Measurements from ENCODE around the gene IQGAP2.
"Not testable (repeated sequence)": the region's sequence is repeated elsewhere in the genome, so short reads cannot be mapped to it uniquely, and the experiment has no call there.

The IQGAP2 gene

DNA sequence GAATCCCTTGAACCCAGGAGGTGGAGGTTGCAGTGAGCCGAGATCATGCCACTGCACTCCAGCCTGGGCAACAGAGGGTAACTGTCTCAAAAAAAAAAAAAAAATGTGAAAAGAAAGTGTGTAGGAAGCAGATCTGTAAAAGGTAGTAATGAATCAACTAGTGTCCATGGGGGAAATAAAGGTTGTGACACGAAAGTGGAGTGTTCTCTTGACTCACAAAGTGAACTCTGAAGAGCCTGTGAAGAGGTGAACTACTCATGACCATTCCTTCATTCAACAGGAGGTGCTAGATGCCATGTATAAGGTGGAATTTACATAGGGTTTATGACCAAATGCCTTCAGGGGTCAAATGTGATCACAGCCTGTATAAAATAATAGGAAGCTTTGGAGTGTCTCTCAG, 12.8 kb downstream of the IQGAP2 start:
- DNase-seq: no peak

DNA sequence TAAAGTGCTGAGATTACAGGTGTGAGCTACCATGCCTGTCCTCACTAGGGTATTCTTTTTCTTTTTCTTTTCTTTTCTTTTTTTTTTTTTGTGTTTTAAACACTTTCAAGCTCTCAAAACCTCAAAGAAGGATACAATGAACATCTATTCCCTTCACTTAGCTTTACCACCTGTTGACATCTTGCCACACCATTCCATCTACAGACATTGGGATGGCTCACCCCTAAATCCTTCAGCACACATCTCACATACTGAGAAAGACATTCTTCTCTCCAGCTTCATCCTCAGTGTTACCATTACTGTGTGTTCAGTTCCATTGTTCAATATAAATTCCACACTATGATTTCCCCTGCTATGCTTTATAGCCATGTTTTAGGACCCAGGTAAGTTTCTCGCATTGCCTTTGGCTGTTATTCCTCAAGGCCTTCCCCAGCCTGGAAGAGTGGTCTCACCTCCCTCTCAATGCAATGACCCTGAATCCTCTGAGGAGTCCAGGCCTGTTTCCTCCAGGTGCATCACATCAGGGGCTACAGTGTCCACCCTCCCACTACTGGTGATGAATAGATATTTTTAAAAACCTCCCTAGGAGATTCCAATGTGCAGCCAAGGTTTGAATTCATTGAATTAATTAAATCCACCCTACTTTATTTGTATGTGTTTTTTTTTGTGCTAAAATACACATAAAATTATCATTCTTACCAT, 16.7 kb downstream of the IQGAP2 start:
- no peak for DNase-seq

DNA sequence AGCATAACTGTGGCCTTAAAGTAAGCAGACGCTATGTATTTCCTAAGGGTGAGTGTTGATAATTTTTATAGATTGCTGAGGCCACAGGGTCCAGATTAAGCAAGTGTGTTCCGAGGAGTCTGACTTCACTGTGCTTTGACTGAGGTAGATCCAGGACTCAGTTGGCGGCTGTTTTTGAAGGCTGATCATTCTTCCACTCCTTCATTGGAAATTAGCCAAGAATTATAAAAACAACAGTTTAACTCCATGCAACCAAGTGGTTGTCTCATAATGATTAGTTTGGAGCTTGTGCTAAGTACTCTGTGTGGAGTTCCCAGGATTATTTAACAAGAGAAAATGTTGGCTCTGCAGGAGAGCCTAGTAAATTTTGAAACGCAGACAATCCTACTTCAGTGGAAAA, 19.1 kb downstream of the IQGAP2 start:
- no peak for DNase-seq

DNA sequence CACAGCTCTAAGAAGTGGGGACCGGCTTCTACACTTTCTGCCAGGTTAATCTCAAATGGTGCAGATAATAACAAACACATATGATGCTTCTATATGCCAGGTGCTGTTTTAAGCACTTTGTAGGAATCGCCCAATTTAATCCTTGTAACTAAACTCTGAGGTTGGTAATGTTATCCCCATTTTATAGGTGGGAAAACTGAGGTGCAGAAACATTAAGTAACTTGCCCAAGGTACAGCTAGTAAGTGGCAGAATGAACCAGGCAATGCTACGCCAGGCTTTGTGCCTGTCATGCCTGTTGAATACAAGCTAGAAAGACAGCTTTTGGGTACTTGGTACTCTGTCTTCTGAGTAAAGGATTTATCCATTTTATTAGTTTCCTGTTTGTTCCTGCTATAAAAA, 19.7 kb downstream of the IQGAP2 start:
- no peak for DNase-seq

DNA sequence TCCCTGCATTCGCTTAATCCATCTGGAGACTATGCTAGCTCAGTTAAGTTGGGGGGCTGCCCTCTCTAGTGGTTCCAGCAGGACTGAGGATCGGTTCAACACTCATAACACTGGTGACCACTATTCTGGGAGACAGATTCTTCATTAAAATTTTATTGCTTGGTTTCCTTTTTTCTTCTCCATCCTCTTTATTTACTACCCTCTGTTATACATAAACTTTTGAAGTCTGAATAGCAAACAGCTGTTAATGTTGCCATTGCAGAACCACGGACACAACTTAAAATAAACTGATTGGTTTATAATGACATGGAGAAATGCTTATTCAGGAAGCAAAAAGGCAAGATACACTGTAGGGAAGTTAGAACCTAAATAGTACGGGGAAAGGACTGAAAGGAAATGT, 22.1 kb downstream of the IQGAP2 start:
- DNase-seq: no peak

DNA sequence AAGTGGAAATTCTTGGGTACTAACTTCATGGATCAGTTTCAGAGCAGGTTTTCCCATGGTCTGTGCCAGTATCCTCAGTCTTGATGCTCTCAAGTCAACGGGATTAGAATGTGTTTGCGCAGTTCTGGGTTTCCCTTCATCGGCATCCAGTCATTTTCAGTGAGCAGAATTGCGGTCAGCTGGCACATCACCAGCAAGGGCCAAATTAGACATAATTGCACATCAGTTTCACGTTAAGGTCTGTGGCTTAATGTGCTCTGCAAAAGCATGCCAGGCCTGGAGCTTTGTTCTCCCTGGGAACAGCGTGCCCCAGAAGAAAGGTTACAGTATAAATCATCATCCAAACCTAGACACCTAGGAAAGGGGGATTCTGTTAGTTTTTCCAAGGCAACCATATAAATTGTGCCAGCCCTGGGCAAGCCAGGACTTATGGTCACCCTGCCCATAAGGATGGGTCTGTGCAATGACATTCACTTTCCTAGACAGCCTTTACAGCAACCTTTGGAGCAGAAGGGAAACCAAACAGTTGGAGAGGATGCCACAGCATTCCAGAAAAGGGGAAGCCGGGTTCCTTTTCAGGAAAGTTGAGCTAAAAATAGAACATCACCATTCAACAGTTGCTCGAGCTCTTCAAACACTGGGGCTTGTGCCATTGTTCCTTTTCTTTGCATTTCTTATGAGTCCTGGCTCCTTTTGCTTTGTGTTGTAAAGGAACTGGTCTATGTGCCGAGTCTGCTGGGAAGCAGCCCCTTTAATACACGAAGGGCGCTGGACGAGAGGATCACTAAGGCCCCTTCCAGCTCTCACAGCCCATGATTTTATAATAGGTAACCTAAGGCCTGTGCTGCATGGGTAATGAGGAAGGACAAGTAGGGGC, 23.1 kb downstream of the IQGAP2 start:
- DNase-seq: no peak

DNA sequence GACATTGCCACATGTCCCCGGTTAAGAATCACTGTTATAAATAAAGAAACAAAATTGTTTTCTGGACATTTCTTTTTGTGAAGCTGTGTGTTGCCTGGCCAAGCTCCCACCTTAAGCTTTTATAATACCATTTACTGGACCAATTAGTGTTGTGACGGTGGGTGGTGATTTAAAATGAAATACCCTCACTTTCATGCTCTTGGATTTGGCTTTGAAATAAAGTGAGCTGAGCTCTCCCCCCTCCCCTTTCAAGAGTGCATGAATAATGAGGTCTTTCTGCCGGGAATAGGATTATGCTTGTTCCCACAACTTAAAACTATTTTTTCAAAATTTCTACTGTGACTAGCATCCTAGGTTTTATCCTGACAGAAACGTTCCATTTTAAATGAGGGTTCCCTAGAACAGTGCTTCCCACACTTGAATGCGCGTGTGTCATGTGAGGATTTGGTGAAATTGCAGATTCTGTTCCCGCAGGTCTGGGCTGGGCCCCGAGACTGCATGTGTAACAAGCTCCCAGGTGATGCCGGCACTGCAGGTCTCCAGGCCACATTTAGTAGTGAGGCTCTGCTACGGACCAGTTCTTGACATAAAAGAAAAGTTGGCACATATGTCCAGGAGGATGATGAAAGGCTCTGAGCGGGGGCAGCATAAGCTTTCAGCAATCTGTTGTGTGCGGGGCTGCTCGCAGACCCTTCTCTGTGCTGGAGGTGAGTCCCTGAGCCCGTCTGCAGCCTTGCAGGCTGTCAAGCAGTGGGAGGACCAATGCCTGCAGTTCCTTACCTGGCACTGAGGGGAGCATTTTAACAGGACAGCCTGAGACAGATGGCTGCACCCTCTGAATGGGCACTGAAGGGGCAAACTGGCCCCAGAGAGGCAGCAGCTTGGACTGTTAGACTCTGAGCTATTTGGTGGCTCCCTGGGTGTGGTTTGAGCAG, 24.4 kb downstream of the IQGAP2 start:
- no peak for DNase-seq

DNA sequence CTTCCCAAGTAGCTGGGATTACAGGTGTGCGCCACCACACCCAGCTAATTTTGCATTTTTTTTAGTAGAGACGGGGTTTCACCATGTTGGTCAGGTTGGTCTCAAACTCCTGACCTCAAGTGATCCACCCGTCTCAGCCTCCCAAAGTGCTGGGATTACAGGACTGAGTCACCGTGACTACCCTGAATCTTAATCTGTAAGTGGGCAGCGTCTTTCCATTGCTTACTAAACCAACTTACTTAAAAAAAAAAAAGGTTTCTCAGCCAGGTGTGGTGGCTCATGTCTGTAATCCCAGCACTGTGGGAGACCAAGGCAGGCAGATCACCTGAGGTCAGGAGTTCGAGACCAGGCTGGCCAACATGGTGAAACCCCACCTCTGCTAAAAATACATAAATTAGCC, 25.5 kb downstream of the IQGAP2 start:
- not testable (repeated sequence) for DNase-seq

DNA sequence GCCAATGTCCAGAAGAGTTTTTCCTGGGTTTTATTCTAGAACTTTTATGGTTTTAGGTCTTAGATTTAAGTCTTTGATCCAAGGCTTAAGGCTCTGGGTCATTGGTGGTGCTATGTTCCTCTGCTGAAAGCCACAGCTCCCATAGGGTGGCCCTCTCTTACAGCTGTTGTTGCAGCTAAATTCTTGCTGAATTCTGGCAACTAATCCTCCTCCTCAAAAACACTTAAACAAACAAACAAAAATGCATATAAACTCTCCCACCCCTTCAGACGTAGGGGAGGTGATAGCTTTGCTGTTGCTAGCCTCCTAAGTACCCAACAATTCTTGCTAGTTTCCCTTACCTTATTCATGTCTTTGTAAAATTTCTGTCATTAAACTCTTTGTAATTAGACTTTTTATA, 30.2 kb downstream of the IQGAP2 start:
- no peak for DNase-seq

DNA sequence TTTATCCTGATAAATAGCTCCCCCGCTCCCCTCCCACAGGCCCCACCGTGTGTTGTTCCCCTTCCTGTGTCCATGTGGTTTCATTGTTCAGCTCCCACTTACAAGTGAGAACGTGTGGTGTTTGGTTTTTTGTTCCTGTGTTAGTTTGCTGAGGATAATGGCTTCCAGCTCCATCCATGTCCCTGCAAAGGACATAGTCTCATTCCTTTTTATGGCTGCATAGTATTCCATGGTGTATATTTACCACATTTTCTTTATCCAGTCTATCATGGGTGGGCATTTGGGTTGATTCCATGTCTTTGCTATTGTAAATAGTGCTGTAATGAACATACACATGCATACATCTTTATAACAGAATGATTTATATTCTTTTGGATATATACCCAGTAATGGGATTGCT, 34.4 kb downstream of the IQGAP2 start:
- not testable (repeated sequence) for DNase-seq

DNA sequence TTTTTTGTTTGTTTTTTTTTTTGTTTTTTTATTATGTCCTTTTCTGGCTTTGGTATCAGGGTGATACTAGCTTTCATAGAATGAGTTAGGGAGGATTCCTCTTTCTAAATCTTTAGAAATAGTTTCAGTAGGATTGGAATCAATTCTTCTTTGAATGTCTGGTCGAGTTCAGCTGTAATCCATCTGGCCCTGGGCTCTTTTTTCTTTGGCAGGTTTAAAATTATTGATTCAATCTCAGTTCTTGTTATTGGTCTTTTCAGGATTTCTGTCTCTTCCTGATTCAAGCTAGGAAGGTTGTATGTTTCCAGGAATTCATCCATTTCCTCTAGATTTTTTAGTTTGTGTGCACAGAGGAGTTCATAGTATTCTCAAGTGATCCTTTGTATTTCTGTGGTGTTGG, 34.9 kb downstream of the IQGAP2 start:
- DNase-seq: no peak

DNA sequence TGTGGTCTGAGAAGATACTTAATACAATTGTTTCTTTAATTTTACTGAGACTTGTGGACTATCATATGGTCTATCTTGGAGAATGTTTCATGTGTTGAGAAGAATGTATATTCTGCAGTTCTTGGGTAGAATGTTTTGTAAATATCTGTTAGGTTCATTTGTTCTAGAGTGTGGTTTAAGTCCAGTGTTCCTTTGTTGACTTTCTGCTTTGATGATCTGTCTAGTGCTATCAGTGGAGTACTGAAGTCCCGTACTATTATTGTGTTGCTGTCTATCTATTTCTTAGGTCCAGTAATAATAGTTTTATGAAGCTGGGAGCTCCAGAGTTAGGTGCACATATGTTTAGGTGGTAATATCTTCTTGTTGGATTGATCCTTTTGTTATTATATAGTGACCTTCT, 36.1 kb downstream of the IQGAP2 start:
- no peak for DNase-seq

DNA sequence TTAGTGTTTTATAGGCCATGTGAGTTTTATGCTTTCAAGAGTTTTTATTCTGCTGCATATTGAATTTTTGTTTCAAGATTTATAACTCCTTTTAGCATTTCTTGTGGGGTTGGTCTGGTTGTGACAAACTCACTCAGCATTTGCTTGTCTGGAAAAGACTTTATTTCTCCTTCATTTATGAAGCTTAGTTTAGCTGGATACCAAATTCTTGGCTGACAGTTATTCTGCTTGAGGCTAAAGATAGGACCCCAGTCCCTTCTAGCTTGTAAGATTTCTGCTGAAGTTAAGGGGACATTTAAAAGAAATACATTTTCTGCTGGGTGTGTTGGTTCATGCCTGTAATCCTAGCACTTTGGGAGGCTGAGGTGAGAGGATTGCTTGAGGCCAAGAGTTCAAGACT, 36.8 kb downstream of the IQGAP2 start:
- no peak for DNase-seq

DNA sequence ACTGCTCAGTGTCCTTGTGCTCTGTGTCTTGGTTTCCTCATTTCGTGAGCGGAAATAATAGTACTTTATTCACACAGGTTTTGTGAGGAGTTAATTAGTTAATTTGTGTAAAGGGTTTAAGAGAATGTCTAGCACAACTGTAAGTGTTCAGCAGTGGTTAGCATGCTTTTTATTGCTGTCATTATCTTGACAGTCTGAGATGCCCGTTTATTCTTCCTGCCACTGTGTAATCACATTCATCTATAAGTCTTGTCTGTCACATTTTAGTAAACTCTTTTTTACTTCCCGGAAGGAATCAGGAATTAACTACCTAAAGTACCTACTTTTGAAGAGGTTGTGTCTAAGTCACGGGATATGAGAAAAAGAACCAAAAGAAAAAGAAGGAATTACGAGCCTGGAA, 38.0 kb downstream of the IQGAP2 start:
- no peak for DNase-seq

DNA sequence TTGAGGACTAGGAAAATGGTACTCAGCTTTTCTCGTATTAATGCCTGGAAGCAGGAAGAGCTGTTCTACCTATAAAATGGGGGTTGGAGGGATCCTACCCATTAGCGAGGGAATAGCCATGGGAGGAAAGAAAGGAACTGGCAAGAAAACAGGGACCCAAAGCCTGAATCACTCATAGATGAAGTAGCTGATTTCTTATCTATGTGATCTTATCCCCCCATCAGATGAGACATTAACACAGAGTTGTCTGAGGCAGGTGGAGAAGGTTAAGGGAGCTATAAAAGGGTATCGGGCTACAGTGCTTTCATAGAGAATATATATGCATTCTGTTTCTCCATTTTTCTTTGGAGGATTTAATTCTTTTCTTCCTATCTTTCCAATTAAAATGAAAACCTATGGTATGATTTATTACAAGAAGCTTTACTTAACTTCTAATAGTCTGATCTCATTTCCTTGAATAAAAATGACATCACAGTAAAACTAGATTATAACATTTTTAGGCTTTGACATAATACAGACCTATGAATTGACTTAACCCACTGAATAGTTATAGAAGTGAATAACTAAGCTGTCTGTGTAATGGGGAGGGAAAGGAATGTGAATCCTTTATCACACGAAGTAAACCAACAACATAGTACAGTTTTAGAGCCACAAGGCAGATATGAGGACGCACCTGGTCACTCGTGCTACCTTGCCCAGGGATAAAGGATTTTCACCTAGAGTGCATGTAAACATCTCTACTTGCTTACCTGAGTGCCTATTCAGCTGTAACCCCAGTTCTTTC, 39.0 kb downstream of the IQGAP2 start:
- no peak for DNase-seq

DNA sequence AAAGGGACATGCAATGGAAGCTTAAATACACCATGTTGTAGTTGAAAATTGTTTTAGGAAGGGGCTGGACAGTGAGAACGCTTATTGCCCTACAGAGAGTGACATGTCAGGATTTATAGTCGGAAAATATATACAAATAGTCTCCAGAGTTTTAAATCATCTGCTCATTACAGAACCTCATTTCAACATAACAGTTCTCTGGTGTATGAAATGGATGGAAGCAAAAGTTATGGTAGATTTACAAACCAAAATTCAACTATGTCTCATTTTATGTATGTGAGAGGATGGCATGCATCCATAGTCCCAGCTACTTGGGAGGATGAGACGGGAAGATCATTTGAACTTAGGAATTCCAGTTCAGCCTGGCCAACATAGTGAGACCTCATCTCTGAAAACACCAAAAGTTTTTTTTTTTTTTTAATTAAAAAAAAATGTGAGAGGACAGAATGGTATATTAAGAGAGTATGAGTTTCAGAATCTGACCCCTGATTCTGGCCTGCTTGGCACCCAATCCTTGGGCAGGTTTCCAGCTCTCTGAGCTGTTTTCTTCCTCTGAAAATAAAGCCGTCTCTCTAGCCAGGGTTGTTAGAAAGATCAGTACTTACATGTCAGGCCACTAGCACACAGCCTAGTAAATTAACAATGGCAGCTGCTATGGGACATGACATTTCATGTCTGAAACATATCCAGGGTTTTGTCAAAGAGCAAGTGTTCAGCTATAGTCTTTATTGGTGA, 40.1 kb downstream of the IQGAP2 start:
- no peak for DNase-seq

DNA sequence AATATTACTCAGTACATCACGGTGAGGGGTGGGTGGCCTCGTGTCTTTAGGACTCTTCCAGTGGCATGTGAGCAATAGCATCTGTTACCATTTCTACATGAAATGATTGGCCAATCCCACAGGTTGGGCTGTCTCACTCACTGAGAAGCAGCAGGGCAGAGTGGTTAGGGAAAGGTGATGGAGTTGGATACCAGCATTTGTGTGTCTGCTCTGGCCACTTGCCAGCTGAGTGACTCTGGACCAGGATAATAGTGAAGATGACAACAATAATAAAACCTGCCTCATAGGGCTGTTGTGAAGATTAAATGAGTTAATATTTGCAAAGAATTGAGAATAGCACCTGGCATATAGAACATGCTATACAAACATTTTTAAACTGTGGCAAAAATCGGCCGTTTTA, 42.0 kb downstream of the IQGAP2 start:
- DNase-seq: no peak

DNA sequence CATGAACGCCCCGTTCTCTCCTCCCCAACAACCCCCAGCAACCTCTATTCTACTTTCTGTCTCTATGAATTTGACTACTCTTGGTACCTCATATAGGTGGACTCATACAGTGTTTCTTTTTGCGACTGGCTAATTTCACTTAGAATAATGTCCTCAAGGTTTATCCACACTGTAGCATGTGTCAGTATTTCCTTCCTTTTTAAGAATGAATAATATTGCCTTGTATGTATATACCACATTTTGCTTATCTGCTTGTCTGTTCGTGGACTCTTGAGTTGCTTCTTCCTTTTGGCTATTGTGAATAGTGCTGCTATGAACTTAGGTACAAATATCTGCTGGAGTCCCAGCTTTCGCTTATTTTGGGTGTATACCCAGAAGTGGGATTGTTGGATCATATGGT, 42.7 kb downstream of the IQGAP2 start:
- no peak for DNase-seq

DNA sequence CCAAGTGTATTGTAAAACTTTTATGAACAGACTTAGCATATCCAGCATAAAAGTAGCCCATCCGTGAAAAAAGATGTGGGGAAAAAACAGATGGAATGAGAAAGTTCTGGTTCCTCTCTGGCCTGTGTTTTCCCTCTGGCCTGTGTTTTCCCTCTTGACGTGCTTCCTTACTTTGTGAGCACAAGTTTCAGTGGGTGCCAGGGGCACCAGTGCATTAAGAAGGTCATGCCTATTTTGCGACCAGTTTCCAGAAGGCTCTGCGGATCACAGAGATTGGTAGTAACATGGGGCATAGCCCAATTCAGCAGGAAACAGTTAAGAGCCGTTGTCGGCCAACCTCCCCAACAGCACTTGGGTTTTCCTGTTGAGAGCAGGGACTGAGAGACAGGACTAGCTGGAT, 43.7 kb downstream of the IQGAP2 start:
- DNase-seq: no peak

DNA sequence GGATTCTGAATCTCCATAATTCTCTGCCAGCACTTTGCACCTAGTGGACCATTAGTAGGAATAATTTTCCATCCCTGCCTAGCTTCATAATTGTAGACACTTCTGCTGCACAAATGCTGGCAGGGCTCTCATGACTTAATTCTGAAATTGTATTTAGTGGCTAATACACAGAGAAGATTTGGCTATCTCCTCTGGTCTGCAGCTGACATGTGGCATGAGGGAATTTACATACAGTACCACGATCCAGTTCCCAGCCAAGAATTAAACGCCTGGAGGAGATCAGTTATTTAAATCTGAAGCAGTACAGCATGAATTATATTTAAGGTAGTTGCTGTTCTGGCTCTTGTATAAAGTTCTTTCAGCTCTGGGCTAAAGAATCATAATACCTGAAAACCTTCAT, 46.5 kb downstream of the IQGAP2 start:
- no peak for DNase-seq

DNA sequence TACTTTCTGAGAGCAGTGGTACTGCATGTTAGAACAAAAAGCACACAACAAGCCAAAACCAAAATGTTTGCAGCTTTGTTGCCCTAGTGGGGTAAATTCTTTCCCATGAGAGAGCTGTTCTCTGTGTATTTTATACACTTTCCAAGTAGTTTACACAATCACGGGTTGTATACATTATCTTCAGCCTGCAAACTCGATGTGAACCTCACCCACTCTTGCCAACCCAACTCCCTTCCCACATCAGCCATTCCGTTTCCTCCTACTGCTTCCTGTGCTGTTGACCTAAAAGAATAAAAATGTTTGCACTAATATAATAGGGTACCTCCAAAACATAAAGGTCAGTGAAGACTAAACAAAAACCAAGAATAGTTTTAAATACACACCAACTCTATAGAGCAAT, 47.0 kb downstream of the IQGAP2 start:
- DNase-seq: no peak

Measured in EL (cell line).